Measurements from ENCODE around the gene SAMSN1. TPM values are rescaled to one million over a fixed set of nuclear protein-coding genes. Genes with fewer than 3 reads are reported as not detected.
A peak's percentile ranks its signal among the peaks of the same experiment; 100 is the strongest.
"Not testable (repeated sequence)": the region's sequence is repeated elsewhere in the genome, so short reads cannot be mapped to it uniquely, and the experiment has no call there.

The SAMSN1 gene
- total RNA-seq, 1 donor from 2014 or later: 115 TPM

DNA sequence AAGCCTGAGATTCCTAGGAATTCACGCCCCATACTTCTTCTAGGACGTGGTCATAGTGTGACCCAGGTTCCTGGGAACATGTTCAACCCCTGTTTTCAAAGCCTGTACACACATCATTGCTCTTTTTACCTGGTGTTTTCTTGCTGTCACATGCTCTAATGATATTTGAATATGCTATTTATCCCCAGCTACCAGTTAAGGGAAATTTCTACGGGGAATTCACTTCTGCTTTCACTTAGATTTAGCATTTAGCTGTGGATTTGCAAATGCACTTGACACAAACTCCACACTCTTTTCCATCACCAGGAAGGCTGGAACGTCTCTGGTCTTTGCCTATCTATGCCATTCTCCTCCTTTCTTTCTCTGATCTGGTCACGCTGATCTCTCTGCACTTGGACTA is 11.3 kb upstream of the SAMSN1 start:
- Mint-ChIP-seq H3K27ac (no peak overlapping the region), H3K36me3 (ENCODE audit: low read depth) (peaks cover 10% of the 10 kb centered on the region), H3K4me1 (ENCODE audit: low read depth) (peaks cover 82% of the 10 kb centered on the region), H3K4me3 (no peak overlapping the region), H3K27me3 (ENCODE audit: insufficient read depth) (no peaks in the 10 kb centered on the region), H3K9me3 (peaks cover 21% of the 10 kb centered on the region)
- intact Hi-C loops (cut with micrococcal nuclease): no loop called here
- DNase-seq (ENCODE audit: low spot score): no peak

GRCh38 chr21:14554948-14555347 is 8.8 kb upstream of the SAMSN1 start:
- Mint-ChIP-seq H3K4me3 (peak overlapping the region; percentile 12), H3K27ac (peak overlapping the region; percentile 30), H3K4me1 (ENCODE audit: low read depth) (peaks cover 75% of the 10 kb centered on the region), H3K36me3 (ENCODE audit: low read depth) (peaks cover 7% of the 10 kb centered on the region), H3K9me3 (peaks cover 10% of the 10 kb centered on the region), H3K27me3 (ENCODE audit: insufficient read depth) (no peaks in the 10 kb centered on the region)
- intact Hi-C loops (cut with micrococcal nuclease): no loop called here
- peak; percentile 21 for DNase-seq (ENCODE audit: low spot score)

- H3K4me1 Mint-ChIP-seq (ENCODE audit: low read depth): peaks cover 77% of the 10 kb centered on the region
- no peaks in the 10 kb centered on the region for H3K27me3 Mint-ChIP-seq (ENCODE audit: insufficient read depth)
- H3K36me3 Mint-ChIP-seq (ENCODE audit: low read depth): peaks cover 7% of the 10 kb centered on the region
- H3K4me3 Mint-ChIP-seq: no peak overlapping the region
- peaks cover 13% of the 10 kb centered on the region for H3K9me3 Mint-ChIP-seq
- DNase-seq (ENCODE audit: low spot score): no peak
- intact Hi-C loops (cut with micrococcal nuclease): no loop called here
- no peak overlapping the region for H3K27ac Mint-ChIP-seq
Observed at GRCh38 chr21:14553422-14553821, 7.3 kb upstream of the SAMSN1 start.

GRCh38 chr21:14551741-14552140 is 5.6 kb upstream of the SAMSN1 start:
- Mint-ChIP-seq H3K36me3 (ENCODE audit: low read depth) (peaks cover 7% of the 10 kb centered on the region), H3K27ac (no peak overlapping the region), H3K4me1 (ENCODE audit: low read depth) (peaks cover 80% of the 10 kb centered on the region), H3K4me3 (no peak overlapping the region), H3K27me3 (ENCODE audit: insufficient read depth) (no peaks in the 10 kb centered on the region), H3K9me3 (peaks cover 13% of the 10 kb centered on the region)
- no peak for DNase-seq (ENCODE audit: low spot score)
- intact Hi-C loops (cut with micrococcal nuclease): no loop called here

- Mint-ChIP-seq H3K9me3 (peaks cover 13% of the 10 kb centered on the region), H3K36me3 (ENCODE audit: low read depth) (peaks cover 8% of the 10 kb centered on the region), H3K27me3 (ENCODE audit: insufficient read depth) (no peaks in the 10 kb centered on the region), H3K4me1 (ENCODE audit: low read depth) (peaks cover 72% of the 10 kb centered on the region), H3K27ac (peak overlapping the region; percentile 92), H3K4me3 (peak overlapping the region; percentile 63)
- intact Hi-C loops (cut with micrococcal nuclease): loop anchor here (1.0 kb wide), 1 partner anchor 9 kb away; no protein-coding TSS in a partner anchor
- DNase-seq (ENCODE audit: low spot score): no peak
Observed at GRCh38 chr21:14550135-14550534, 4.0 kb upstream of the SAMSN1 start.

DNA sequence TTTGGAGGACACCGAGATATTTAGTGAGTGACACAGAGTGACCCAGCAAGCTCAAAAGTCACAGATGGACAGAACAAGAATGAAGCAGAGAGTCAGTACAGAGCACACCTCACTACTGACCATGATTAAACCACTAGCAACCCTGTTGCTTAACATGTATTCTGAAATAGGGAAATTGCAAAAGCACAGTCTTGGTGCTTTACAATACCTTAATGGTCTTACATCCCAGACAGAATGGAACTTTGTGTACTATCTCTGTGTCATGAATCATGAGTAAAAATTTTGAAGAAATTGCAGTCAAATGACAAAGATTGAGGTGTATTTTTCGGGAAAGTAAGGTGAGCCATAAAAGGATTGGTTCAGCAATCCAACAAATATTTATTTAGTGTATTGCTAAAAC is 2.7 kb upstream of the SAMSN1 start:
- Mint-ChIP-seq H3K27me3 (ENCODE audit: insufficient read depth) (no peaks in the 10 kb centered on the region), H3K4me1 (ENCODE audit: low read depth) (peaks cover 67% of the 10 kb centered on the region), H3K9me3 (peaks cover 13% of the 10 kb centered on the region), H3K27ac (peak overlapping the region; percentile 92), H3K36me3 (ENCODE audit: low read depth) (peaks cover 16% of the 10 kb centered on the region), H3K4me3 (peak overlapping the region; percentile 16)
- intact Hi-C loops (cut with micrococcal nuclease): loop anchor here (1.0 to 5.0 kb wide), 11 partner anchors 21 to 519 kb away; partner anchors contain the start of gene HSPA13
- DNase-seq (ENCODE audit: low spot score): no peak

DNA sequence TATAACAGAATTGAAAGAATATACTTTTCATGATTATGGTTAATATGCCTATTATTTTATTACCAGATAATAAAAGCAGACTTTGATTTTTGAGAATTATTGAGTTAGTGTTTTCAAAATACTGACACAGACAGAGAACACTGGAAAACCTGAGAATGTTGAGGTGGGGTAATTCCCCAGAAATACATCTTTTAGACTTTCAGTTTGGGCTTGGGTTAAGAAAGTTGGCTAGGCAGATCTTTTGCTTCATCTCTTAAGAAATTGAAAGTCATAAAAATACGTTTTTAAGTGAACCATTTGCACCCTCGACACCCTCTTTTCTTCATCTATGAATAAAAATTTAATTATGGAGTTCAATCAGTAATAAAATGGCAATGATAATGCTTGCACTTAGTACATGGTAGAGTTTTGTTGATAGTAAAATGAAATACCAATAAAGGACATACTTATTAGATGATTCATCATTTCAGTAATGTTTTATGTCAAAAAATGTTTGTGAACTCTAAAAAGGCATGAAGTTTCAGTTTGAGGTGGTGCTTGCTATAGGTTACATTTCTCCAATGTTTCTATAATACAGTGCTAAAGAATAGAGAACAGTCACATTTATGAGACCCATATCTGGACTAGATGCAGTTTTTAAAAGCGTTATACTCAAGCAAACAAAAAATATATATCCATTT is 1.9 kb upstream of the SAMSN1 start:
- Mint-ChIP-seq H3K4me3 (peak overlapping the region; percentile 64), H3K27me3 (ENCODE audit: insufficient read depth) (no peaks in the 10 kb centered on the region), H3K36me3 (ENCODE audit: low read depth) (peaks cover 15% of the 10 kb centered on the region), H3K4me1 (ENCODE audit: low read depth) (peaks cover 67% of the 10 kb centered on the region), H3K27ac (peak overlapping the region; percentile 92), H3K9me3 (peaks cover 13% of the 10 kb centered on the region)
- intact Hi-C loops (cut with micrococcal nuclease): loop anchor here (1.0 to 5.0 kb wide), 13 partner anchors 21 to 1185 kb away; partner anchors contain the start of gene HSPA13
- DNase-seq (ENCODE audit: low spot score): no peak

DNA sequence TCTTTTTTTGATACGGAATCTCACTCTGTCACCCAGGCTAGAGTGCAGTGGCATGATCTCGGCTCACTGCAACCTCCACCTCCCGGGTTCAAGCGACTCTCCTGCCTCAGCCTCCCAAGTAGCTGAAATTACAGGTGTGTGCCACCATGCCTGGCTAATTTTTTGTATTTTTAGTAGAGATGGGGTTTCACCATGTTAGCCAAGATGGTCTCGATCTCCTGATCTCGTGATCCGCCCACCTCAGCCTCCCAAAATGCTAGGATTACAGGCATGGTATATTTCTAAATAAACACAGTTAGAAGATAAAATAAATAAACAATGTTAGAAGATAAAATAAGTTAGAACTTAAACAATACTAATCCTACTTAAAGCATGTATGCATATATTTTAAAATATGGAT is 604 bp upstream of the SAMSN1 start:
- not testable (repeated sequence) for DNase-seq (ENCODE audit: low spot score); H3K4me3 Mint-ChIP-seq; H3K27me3 Mint-ChIP-seq (ENCODE audit: insufficient read depth); H3K9me3 Mint-ChIP-seq
- Mint-ChIP-seq H3K36me3 (ENCODE audit: low read depth) (peaks cover 23% of the 10 kb centered on the region), H3K4me1 (ENCODE audit: low read depth) (peaks cover 80% of the 10 kb centered on the region), H3K27ac (peak overlapping the region; percentile 44)
- intact Hi-C loops (cut with micrococcal nuclease): loop anchor here (1.0 to 5.0 kb wide), 6 partner anchors 12 to 1186 kb away; no protein-coding TSS in a partner anchor

GRCh38 chr21:14543983-14544382 is 2.1 kb downstream of the SAMSN1 start:
- peak overlapping the region; percentile 98 for H3K4me3 Mint-ChIP-seq
- no peaks in the 10 kb centered on the region for H3K27me3 Mint-ChIP-seq (ENCODE audit: insufficient read depth)
- peaks cover 81% of the 10 kb centered on the region for H3K4me1 Mint-ChIP-seq (ENCODE audit: low read depth)
- H3K36me3 Mint-ChIP-seq (ENCODE audit: low read depth): peaks cover 43% of the 10 kb centered on the region
- H3K9me3 Mint-ChIP-seq: peaks cover 8% of the 10 kb centered on the region
- DNase-seq (ENCODE audit: low spot score): no peak
- peak overlapping the region; percentile 93 for H3K27ac Mint-ChIP-seq
- intact Hi-C loops (cut with micrococcal nuclease): no loop called here

- Mint-ChIP-seq H3K36me3 (ENCODE audit: low read depth) (peaks cover 52% of the 10 kb centered on the region), H3K4me1 (ENCODE audit: low read depth) (peaks cover 81% of the 10 kb centered on the region), H3K27me3 (ENCODE audit: insufficient read depth) (no peaks in the 10 kb centered on the region), H3K4me3 (peak overlapping the region; percentile 86), H3K9me3 (peaks cover 13% of the 10 kb centered on the region), H3K27ac (peak overlapping the region; percentile 84)
- intact Hi-C loops (cut with micrococcal nuclease): loop anchor here (1.0 kb wide), 1 partner anchor 8 kb away; no protein-coding TSS in a partner anchor
- no peak for DNase-seq (ENCODE audit: low spot score)
Observed at GRCh38 chr21:14542638-14543037, 3.5 kb downstream of the SAMSN1 start.

DNA sequence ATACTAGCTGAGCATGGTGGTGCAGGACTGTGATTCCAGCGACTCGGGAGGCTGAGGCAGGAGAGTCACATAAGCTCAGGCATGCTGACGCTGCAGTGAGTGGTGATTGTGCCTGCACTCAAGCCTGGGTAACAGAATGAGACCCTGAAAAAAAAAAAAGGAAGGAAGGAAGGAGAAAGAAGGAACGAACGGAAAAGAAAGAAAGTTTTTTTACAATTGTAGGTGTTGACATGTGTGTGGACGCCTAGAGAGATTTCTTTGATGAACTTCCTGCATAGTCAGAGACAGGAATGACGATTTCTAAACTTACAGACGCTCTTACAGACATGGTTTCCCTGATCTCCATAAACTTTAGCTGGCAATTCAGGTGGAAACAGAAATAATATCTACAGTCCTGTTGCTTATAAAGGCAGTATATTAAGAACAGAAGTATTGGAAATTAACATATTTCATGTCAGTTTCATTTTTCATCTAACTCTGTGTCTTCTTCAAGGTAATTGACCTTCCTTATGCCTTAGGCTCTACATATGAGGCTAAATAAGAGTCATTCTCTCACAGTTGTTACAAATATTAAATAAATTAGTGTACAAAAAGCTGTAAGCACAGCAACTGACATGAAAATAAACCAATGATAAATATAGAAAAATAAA is 4.1 kb downstream of the SAMSN1 start:
- intact Hi-C loops (cut with micrococcal nuclease): loop anchor here (1.0 kb wide), 1 partner anchor 8 kb away; no protein-coding TSS in a partner anchor
- DNase-seq (ENCODE audit: low spot score): no peak
- Mint-ChIP-seq H3K4me1 (ENCODE audit: low read depth) (peaks cover 81% of the 10 kb centered on the region), H3K4me3 (peak overlapping the region; percentile 86), H3K9me3 (peaks cover 17% of the 10 kb centered on the region), H3K27me3 (ENCODE audit: insufficient read depth) (no peaks in the 10 kb centered on the region), H3K36me3 (ENCODE audit: low read depth) (peaks cover 58% of the 10 kb centered on the region), H3K27ac (peak overlapping the region; percentile 96)

DNA sequence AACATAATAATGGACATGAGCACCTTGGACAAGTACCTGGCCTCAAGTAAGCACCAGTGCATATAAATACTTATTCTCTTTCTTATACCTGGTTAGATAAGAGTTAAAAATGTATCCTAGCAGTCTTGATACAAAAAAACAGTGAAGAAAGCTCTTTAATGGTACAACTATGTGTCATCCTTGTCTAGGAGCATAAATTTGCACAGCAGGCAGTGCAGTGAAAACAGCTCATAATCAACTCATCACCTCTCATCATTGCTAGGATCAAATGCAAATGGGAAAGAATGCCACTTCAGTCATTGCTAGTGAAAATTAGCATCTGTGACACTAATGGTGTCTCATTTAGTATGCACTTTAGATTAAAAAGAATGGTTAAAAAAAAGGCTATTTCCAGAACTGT is 7.6 kb downstream of the SAMSN1 start:
- Mint-ChIP-seq H3K36me3 (ENCODE audit: low read depth) (peaks cover 76% of the 10 kb centered on the region), H3K9me3 (peaks cover 39% of the 10 kb centered on the region), H3K27me3 (ENCODE audit: insufficient read depth) (no peaks in the 10 kb centered on the region), H3K27ac (peak overlapping the region; percentile 72), H3K4me1 (ENCODE audit: low read depth) (peaks cover 94% of the 10 kb centered on the region), H3K4me3 (peak overlapping the region; percentile 68)
- DNase-seq (ENCODE audit: low spot score): no peak
- intact Hi-C loops (cut with micrococcal nuclease): no loop called here

DNA sequence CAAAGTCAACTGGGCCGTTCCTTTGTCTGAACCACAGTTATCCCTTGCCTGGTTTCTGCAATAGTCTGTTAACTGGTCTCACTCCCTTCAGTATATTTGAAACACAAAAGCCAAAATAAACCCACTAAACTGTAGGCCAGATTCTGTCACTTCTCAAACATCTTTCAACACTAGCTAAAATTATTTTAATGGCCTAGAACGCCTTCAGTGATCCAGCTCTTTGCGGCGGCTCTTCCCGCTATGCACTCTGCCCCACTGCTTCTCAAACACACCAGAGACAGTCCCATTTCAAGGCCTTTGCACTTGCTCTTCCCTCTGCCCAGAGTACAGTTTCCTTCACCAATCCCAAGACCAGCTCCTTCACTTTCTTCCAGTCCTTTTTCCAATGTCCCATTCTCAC is 9.2 kb downstream of the SAMSN1 start:
- Mint-ChIP-seq H3K27ac (peak overlapping the region; percentile 87), H3K4me1 (ENCODE audit: low read depth) (peaks cover 89% of the 10 kb centered on the region), H3K27me3 (ENCODE audit: insufficient read depth) (no peaks in the 10 kb centered on the region), H3K9me3 (peaks cover 39% of the 10 kb centered on the region), H3K36me3 (ENCODE audit: low read depth) (peaks cover 75% of the 10 kb centered on the region), H3K4me3 (peak overlapping the region; percentile 34)
- DNase-seq (ENCODE audit: low spot score): no peak
- intact Hi-C loops (cut with micrococcal nuclease): no loop called here

Measured in activated T-helper 1 cell treated with anti-CD3 and anti-CD28 coated beads, Interleukin-12 subunit alpha, Interleukin-12 subunit beta, Interleukin-2, Interleukin-4 antibody, amounts not matched to agents 30 ng/mL and 10 ng/mL and 1 ng/mL, durations not matched to agents 14 hours and 24 hours and 36 hours (primary cell).